Neuron (in vitro differentiated cells): Measurements from ENCODE around the gene LRRC8D.

Experiments
- H2AFZ ChIP-seq: one replicate; pipeline ENCODE4 v1.6.1; 2013; ENCODE audit warnings: low read depth, mild to moderate bottlenecking, inconsistent platforms, low read length, moderate library complexity
- H3K27me3 ChIP-seq: one replicate; pipeline ENCODE4 v1.6.1; 2013; ENCODE audit warnings: low read length; ENCODE audit not compliant: insufficient read depth
- H3K36me3 ChIP-seq: one replicate; pipeline ENCODE4 v1.6.1; 2013; ENCODE audit warnings: low read length; ENCODE audit not compliant: insufficient read depth
- H3K4me1 ChIP-seq: one replicate; pipeline ENCODE4 v1.6.1; 2013; ENCODE audit warnings: low read length; ENCODE audit not compliant: insufficient read depth
- H3K4me3 ChIP-seq: 2 replicates; pipeline ENCODE4 v1.5.1; 2013; ENCODE audit warnings: mild to moderate bottlenecking, low read length, moderate library complexity
- H3K9me3 ChIP-seq: one replicate; pipeline ENCODE4 v1.6.1; 2013; ENCODE audit warnings: low read length

LRRC8D gene

DNA sequence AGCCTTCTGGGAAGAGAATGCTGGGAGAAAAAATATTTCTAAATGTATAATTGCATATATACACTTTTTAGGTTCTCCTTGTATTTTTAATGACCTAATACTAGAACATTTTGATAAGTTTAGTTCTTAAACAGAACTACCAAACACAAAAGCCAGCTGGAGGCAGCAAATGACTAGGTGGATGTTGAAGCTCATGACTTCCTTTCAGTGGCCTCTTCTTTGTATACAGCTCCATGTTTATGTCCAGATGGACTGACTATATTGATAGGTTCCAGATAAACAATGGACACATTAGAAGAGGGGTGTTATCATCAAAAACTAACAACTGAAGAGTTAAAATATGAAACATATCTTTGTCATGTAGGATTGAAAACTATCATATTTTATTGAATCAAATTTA lies 52.5 kb downstream of the LRRC8D start:
- Histone ChIP-seq H3K36me3 (peaks cover 48% of the 10 kb centered on the region), H3K9me3 (peaks cover 4% of the 10 kb centered on the region), H2AFZ (no peak overlapping the region), H3K27me3 (no peaks in the 10 kb centered on the region), H3K4me1 (peaks cover 12% of the 10 kb centered on the region), H3K4me3 (no peak overlapping the region)

- peaks cover 43% of the 10 kb centered on the region for H3K36me3 ChIP-seq
Measured at GRCh38 chr1:89873770-89874169, 52.9 kb downstream of the LRRC8D start.

GRCh38 chr1:89876463-89876862 lies 55.6 kb downstream of the LRRC8D start:
- peaks cover 12% of the 10 kb centered on the region for H3K4me1 ChIP-seq
- H3K9me3 ChIP-seq = peaks cover 5% of the 10 kb centered on the region
- no peak overlapping the region for H3K4me3 ChIP-seq
- no peaks in the 10 kb centered on the region for H3K27me3 ChIP-seq
- H2AFZ ChIP-seq = no peak overlapping the region
- peaks cover 26% of the 10 kb centered on the region for H3K36me3 ChIP-seq

More at GRCh38 chr1:89873770-89874169, 52.9 kb downstream of the LRRC8D start:
- Histone ChIP-seq H3K27me3 (no peaks in the 10 kb centered on the region), H2AFZ (no peak overlapping the region), H3K9me3 (peaks cover 3% of the 10 kb centered on the region), H3K4me3 (no peak overlapping the region), H3K4me1 (peaks cover 12% of the 10 kb centered on the region)

DNA sequence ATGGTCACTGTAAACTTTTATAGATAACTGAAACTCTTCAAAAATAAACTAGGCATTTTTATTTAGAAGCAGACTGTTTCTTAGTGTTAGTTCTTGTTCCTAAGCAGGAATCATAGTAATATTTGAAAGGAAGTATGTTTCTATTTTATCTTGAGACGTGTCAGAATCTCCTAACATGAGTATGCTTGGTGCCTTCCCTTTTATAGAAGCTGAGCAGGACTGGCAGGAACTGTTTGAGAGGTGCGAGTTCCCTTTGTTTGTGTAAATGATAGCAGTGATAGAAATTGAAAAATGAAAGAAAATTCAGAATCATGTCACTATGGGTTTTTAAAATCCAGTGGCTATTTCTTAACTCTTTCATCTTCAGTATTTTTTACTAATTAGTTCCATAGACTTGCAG lies 56.9 kb downstream of the LRRC8D start:
- Histone ChIP-seq H3K36me3 (peaks cover 26% of the 10 kb centered on the region), H2AFZ (no peak overlapping the region), H3K4me3 (no peak overlapping the region), H3K4me1 (peaks cover 10% of the 10 kb centered on the region), H3K27me3 (no peaks in the 10 kb centered on the region), H3K9me3 (peaks cover 9% of the 10 kb centered on the region)

- peaks cover 9% of the 10 kb centered on the region for H3K9me3 ChIP-seq
- no peaks in the 10 kb centered on the region for H3K27me3 ChIP-seq
- peaks cover 28% of the 10 kb centered on the region for H3K36me3 ChIP-seq
- H3K4me1 ChIP-seq = peaks cover 5% of the 10 kb centered on the region
- H3K4me3 ChIP-seq = no peak overlapping the region
- H2AFZ ChIP-seq = no peak overlapping the region
Measured at GRCh38 chr1:89878256-89878655, 57.4 kb downstream of the LRRC8D start.

DNA sequence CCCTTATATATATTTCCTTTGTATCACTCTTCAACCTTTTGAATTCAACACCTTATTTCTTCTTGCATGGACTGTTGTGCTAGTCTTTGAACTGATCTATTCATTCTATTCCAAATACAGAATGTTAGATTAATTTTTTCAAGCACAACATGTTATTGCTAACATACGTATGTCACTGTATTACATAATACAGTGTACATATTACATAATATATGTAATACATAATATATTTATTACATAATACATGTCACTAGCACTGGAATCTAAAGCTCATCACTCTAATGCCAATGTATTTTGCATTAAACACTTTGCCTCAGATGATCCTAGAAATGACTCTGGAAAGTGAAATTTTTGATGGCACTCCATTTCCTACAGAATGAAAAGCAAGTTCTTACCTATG lies 59.8 kb downstream of the LRRC8D start:
- Histone ChIP-seq H3K36me3 (peaks cover 36% of the 10 kb centered on the region), H2AFZ (no peak overlapping the region), H3K9me3 (peaks cover 9% of the 10 kb centered on the region), H3K27me3 (no peaks in the 10 kb centered on the region), H3K4me3 (no peak overlapping the region), H3K4me1 (no peaks in the 10 kb centered on the region)

DNA sequence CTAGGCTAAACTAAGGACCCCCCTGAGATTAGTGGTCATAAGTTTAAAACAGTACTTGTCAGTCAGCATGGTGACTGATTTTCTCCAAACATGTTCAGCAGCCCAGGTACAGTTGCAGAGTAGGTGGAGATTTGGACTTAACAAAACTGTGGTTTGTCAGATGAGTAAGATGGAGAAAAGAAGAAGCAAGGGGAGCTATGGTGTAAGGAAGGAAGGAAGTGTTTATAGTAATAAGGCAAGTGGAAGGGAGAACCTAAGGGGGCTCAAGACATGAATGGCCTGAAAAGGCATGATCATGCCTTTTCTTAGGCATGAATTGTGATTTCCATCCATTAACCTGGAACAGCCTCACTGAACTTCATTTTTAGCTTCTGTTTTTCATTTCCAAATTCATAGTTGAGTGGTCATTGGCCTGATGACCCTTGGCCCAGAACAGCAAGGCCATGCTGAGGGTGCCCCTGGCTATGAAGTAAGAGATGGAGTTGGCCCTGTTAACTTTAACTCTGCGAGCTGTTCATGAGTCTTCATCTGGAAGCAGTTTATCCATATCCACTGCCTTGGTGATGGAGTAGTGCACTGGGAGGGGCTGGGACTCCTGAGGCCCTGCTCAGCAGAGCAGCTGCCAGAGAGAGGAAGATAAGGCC lies 60.7 kb downstream of the LRRC8D start:
- H3K4me3 ChIP-seq = no peak overlapping the region
- no peak overlapping the region for H2AFZ ChIP-seq
- peaks cover 28% of the 10 kb centered on the region for H3K36me3 ChIP-seq

DNA sequence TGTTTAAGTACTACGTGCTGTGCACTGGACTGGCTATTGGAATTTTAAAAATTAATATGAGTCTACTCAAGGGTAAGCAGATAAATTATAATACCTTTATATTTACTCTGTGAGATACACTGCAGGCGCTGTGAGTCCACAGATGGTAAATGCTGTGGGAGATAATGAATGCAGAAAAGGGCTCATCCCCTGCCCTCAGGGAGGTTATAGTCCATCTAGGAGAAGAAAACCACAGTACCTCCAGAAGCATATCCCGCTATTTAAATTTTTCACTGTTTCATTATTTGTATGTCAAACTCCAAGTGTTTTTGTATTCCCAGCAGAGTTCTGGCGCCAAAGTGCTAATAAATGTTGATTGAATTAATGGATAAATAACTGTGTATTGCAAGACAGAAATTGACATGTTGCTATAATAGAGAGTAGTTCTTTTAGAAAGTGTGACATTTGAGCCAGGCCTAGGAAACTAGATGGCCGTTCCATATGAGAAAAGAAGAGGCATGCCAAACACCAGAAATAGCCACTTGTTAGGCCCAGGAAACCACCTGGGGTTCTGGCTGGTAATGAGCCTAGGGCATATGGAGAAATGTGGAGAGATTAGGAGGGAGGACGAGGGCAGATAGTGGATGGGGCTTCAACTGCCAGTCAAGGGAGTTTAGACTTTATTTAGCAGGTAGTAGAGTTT lies 61.7 kb downstream of the LRRC8D start:
- no peak overlapping the region for H2AFZ ChIP-seq
- H3K4me1 ChIP-seq = no peaks in the 10 kb centered on the region
- H3K9me3 ChIP-seq = peaks cover 9% of the 10 kb centered on the region
- H3K27me3 ChIP-seq = no peaks in the 10 kb centered on the region
- no peak overlapping the region for H3K4me3 ChIP-seq
- peaks cover 25% of the 10 kb centered on the region for H3K36me3 ChIP-seq

More for the DNA sequence above, 60.7 kb downstream of the LRRC8D start:
- no peaks in the 10 kb centered on the region for H3K27me3 ChIP-seq
- no peaks in the 10 kb centered on the region for H3K4me1 ChIP-seq
- peaks cover 9% of the 10 kb centered on the region for H3K9me3 ChIP-seq

DNA sequence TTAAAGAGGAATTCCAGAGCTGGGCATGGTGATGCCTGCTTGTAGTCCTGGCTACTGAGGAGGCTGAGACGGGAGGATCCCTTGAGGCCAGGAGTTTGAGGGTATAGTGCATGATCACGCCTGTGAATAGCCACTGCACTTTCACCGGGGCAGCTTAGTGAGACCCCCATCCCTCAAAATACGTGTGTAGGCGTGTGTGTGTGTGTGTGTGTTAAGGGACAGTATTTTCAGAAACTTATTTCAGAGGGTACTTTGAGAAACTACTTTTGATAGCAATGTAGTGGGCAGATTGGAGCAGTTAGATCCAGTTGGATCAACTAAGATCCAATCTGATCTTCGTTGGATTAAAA lies 62.2 kb downstream of the LRRC8D start:
- Histone ChIP-seq H3K36me3 (peaks cover 23% of the 10 kb centered on the region), H3K9me3 (peaks cover 9% of the 10 kb centered on the region), H3K27me3 (no peaks in the 10 kb centered on the region), H3K4me1 (no peaks in the 10 kb centered on the region), H2AFZ (no peak overlapping the region), H3K4me3 (no peak overlapping the region)

- H3K27me3 ChIP-seq = no peaks in the 10 kb centered on the region
- peaks cover 31% of the 10 kb centered on the region for H3K36me3 ChIP-seq
- no peaks in the 10 kb centered on the region for H3K4me1 ChIP-seq
- no peak overlapping the region for H2AFZ ChIP-seq
- no peak overlapping the region for H3K4me3 ChIP-seq
- peaks cover 9% of the 10 kb centered on the region for H3K9me3 ChIP-seq
Measured at GRCh38 chr1:89884718-89885596, 64.1 kb downstream of the LRRC8D start.

DNA sequence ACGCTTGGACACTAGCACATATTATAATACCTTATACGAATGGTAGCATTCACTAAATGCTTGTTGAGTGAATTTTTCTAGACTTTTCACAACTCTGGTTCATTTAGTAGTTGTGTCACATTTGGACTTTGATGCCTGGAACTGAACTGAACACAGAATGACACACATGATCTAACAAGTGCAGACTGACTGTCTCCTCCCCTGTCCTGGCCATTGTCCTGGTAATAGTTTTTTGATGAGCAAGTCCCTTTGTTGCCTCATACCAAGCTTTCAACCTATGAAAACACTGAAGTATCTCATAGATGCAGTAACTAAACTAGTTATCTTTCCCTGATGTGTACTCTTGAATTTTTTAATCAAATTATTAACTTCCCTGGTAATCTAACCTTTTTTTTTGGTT lies 66.4 kb downstream of the LRRC8D start:
- Histone ChIP-seq H3K27me3 (no peaks in the 10 kb centered on the region), H3K9me3 (no peaks in the 10 kb centered on the region), H3K4me3 (no peak overlapping the region), H3K4me1 (no peaks in the 10 kb centered on the region), H3K36me3 (peaks cover 30% of the 10 kb centered on the region), H2AFZ (no peak overlapping the region)

DNA sequence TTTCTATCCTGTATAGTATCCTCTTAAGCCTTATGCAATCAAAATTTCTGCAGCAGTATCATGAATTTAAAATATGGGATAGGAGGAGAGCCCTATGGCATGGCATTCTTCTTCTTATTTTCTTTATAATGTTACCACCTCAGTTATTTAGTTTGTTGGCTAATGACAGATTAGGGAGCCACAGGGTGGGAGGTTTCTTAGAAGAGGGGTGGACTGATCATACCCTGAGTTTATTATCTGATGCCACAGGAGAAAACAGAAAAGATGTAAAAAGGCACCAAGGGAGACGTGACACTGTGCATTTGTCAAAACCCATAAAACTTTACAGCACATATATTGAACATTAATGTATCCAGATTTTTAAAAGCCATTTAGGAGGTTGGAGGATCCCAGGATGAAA lies 66.9 kb downstream of the LRRC8D start:
- H3K9me3 ChIP-seq = no peaks in the 10 kb centered on the region
- no peak overlapping the region for H2AFZ ChIP-seq
- H3K4me1 ChIP-seq = no peaks in the 10 kb centered on the region
- no peaks in the 10 kb centered on the region for H3K27me3 ChIP-seq
- H3K36me3 ChIP-seq = peaks cover 30% of the 10 kb centered on the region
- H3K4me3 ChIP-seq = no peak overlapping the region
